ENCODE data around the gene PLPPR4. TPM values are rescaled to one million over a fixed set of nuclear protein-coding genes. Genes with fewer than 3 reads are reported as not detected.

PLPPR4 gene
- total and polyA plus RNA-seq, 2 experiments from 2014 or later: 0.99 to 2.3 TPM

GRCh38 chr1:99240621-99241020, 23.7 kb upstream of the PLPPR4 start (continued):
- TF ChIP-seq EZH2phosphoT487 (IDR thresholded peaks at IDR 0.05; ENCODE audit: unreplicated experiment): no peak
- no peak for TF ChIP-seq CTCF (conservative IDR thresholded peaks at IDR 0.05; ENCODE audit: low read depth in 2 of 2)

- Histone ChIP-seq H4K20me1 (replicated peaks; ENCODE audit: insufficient read depth) (no peaks in the 10 kb centered on the region), H3K4me3 (no peak overlapping the region), H3K27me3 (ENCODE audit: insufficient read depth) (no peaks in the 10 kb centered on the region), H3K36me3 (ENCODE audit: insufficient read depth) (no peaks in the 10 kb centered on the region), H3K4me2 (no peak overlapping the region), H2AFZ (no peak overlapping the region), H3F3A (replicated peaks; ENCODE audit: low read depth) (no peaks in the 10 kb centered on the region), H3K4me1 (ENCODE audit: insufficient read depth) (no peaks in the 10 kb centered on the region), H3K9me2 (ENCODE audit: insufficient read depth) (no peaks in the 10 kb centered on the region), H3K79me2 (replicated peaks; ENCODE audit: insufficient read depth) (no peaks in the 10 kb centered on the region), H3K27ac (ENCODE audit: low read depth) (no peak overlapping the region)
- DNase-seq (ENCODE audit: low spot score) (no peak), ATAC-seq (no peak)
- Mint-ChIP-seq H3K9me3 (peaks cover 4% of the 10 kb centered on the region; the same call in 2 of the 3 replicates), H3K4me3 (no peak overlapping the region), H3K27ac (no peak overlapping the region), H3K4me1 (no peaks in the 10 kb centered on the region), H3K27me3 (ENCODE audit: insufficient read depth, low read depth, poor library complexity) (peaks cover 1% of the 10 kb centered on the region), H3K36me3 (ENCODE audit: low read depth) (peaks cover 3% of the 10 kb centered on the region; the same call in 1 of the 3 replicates)
- TF ChIP-seq CTCF (conservative IDR thresholded peaks at IDR 0.05; ENCODE audit: low read depth in 2 of 2) (no peak), CREB1 (CRISPR knock-in tag; IDR thresholded peaks at IDR 0.05; ENCODE audit: low read depth) (no peak), EZH2phosphoT487 (IDR thresholded peaks at IDR 0.05; ENCODE audit: unreplicated experiment) (no peak), POLR2AphosphoS5 (IDR thresholded peaks at IDR 0.05; ENCODE audit: low read depth) (no peak), EZH2 (IDR thresholded peaks at IDR 0.05; ENCODE audit: low read depth, unreplicated experiment) (no peak), STAT1 (IDR thresholded peaks at IDR 0.05; ENCODE audit: unreplicated experiment) (no peak), ZNF114 (CRISPR knock-in tag; IDR thresholded peaks at IDR 0.05) (no peak)
- TF ChIP-seq, protein P1, sequence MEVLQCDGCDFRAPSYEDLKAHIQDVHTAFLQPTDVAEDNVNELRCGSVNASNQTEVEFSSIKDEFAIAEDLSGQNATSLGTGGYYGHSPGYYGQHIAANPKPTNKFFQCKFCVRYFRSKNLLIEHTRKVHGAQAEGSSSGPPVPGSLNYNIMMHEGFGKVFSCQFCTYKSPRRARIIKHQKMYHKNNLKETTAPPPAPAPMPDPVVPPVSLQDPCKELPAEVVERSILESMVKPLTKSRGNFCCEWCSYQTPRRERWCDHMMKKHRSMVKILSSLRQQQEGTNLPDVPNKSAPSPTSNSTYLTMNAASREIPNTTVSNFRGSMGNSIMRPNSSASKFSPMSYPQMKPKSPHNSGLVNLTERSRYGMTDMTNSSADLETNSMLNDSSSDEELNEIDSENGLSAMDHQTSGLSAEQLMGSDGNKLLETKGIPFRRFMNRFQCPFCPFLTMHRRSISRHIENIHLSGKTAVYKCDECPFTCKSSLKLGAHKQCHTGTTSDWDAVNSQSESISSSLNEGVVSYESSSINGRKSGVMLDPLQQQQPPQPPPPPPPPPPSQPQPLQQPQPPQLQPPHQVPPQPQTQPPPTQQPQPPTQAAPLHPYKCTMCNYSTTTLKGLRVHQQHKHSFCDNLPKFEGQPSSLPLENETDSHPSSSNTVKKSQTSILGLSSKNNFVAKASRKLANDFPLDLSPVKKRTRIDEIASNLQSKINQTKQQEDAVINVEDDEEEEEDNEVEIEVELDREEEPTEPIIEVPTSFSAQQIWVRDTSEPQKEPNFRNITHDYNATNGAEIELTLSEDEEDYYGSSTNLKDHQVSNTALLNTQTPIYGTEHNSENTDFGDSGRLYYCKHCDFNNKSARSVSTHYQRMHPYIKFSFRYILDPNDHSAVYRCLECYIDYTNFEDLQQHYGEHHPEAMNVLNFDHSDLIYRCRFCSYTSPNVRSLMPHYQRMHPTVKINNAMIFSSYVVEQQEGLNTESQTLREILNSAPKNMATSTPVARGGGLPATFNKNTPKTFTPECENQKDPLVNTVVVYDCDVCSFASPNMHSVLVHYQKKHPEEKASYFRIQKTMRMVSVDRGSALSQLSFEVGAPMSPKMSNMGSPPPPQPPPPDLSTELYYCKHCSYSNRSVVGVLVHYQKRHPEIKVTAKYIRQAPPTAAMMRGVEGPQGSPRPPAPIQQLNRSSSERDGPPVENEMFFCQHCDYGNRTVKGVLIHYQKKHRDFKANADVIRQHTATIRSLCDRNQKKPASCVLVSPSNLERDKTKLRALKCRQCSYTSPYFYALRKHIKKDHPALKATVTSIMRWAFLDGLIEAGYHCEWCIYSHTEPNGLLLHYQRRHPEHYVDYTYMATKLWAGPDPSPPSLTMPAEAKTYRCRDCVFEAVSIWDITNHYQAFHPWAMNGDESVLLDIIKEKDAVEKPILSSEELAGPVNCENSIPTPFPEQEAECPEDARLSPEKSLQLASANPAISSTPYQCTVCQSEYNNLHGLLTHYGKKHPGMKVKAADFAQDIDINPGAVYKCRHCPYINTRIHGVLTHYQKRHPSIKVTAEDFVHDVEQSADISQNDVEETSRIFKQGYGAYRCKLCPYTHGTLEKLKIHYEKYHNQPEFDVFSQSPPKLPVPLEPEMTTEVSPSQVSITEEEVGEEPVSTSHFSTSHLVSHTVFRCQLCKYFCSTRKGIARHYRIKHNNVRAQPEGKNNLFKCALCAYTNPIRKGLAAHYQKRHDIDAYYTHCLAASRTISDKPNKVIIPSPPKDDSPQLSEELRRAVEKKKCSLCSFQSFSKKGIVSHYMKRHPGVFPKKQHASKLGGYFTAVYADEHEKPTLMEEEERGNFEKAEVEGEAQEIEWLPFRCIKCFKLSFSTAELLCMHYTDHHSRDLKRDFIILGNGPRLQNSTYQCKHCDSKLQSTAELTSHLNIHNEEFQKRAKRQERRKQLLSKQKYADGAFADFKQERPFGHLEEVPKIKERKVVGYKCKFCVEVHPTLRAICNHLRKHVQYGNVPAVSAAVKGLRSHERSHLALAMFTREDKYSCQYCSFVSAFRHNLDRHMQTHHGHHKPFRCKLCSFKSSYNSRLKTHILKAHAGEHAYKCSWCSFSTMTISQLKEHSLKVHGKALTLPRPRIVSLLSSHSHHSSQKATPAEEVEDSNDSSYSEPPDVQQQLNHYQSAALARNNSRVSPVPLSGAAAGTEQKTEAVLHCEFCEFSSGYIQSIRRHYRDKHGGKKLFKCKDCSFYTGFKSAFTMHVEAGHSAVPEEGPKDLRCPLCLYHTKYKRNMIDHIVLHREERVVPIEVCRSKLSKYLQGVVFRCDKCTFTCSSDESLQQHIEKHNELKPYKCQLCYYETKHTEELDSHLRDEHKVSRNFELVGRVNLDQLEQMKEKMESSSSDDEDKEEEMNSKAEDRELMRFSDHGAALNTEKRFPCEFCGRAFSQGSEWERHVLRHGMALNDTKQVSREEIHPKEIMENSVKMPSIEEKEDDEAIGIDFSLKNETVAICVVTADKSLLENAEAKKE (CRISPR knock-in tag; IDR thresholded peaks at IDR 0.05): no peak
- TF ChIP-seq, protein P2, sequence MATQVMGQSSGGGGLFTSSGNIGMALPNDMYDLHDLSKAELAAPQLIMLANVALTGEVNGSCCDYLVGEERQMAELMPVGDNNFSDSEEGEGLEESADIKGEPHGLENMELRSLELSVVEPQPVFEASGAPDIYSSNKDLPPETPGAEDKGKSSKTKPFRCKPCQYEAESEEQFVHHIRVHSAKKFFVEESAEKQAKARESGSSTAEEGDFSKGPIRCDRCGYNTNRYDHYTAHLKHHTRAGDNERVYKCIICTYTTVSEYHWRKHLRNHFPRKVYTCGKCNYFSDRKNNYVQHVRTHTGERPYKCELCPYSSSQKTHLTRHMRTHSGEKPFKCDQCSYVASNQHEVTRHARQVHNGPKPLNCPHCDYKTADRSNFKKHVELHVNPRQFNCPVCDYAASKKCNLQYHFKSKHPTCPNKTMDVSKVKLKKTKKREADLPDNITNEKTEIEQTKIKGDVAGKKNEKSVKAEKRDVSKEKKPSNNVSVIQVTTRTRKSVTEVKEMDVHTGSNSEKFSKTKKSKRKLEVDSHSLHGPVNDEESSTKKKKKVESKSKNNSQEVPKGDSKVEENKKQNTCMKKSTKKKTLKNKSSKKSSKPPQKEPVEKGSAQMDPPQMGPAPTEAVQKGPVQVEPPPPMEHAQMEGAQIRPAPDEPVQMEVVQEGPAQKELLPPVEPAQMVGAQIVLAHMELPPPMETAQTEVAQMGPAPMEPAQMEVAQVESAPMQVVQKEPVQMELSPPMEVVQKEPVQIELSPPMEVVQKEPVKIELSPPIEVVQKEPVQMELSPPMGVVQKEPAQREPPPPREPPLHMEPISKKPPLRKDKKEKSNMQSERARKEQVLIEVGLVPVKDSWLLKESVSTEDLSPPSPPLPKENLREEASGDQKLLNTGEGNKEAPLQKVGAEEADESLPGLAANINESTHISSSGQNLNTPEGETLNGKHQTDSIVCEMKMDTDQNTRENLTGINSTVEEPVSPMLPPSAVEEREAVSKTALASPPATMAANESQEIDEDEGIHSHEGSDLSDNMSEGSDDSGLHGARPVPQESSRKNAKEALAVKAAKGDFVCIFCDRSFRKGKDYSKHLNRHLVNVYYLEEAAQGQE (IDR thresholded peaks at IDR 0.05; ENCODE audit: unreplicated experiment): no peak
- TF ChIP-seq, protein P3, sequence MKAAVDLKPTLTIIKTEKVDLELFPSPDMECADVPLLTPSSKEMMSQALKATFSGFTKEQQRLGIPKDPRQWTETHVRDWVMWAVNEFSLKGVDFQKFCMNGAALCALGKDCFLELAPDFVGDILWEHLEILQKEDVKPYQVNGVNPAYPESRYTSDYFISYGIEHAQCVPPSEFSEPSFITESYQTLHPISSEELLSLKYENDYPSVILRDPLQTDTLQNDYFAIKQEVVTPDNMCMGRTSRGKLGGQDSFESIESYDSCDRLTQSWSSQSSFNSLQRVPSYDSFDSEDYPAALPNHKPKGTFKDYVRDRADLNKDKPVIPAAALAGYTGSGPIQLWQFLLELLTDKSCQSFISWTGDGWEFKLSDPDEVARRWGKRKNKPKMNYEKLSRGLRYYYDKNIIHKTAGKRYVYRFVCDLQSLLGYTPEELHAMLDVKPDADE (IDR thresholded peaks at IDR 0.05): no peak
These were observed 18.1 kb upstream of the PLPPR4 start for GRCh38 chr1:99246152-99246551.

Data from GM23338 (cell line).